Measurements from ENCODE around the gene TNFRSF25. TPM values are rescaled to one million over a fixed set of nuclear protein-coding genes. Genes with fewer than 3 reads are reported as not detected.

TNFRSF25 gene
- polyA plus RNA-seq, 1 donor from 2014 or later: 52.2 TPM

DNA sequence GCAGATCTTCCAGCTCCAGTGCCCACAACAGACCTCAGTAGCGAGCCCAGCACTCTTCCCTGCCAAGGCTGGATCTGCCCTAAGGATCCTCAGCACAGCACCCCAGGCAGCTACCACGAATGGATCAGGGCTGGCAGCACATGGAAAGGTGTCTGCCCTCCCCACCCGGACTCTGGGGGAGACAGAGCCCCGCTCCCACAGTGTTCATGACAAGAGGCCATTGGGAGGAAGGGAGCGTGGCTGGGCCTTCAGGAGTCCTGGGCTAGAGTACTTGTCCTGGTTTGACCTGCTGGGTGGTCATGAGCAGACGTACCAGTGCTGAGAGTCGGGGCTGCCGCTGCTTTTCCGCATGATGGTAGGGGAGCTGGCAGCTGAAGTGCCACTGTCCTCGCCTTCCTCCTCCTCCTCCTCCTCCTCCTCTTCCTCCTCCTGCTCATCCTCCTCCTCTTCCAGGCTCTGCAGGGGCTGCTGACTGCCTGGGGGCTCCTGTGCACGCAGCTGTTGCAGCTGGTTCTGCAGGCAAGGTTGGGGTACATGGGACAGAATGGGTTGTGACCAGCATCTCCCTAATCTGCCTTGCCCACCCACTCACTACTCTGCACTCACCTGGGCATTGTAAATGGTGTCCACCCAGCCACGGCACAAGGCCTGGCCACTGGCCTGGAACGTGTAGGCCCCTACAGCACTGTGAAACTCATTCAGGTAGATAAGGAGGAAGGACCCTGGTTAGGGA is 2.9 kb upstream of the TNFRSF25 start:
- no peaks in the 10 kb centered on the region for H3K36me3 ChIP-seq (ENCODE audit: insufficient read depth, low read length)
- no peaks in the 10 kb centered on the region for H4K20me1 ChIP-seq (ENCODE audit: insufficient read depth)
- H3K9me2 ChIP-seq (ENCODE audit: insufficient read depth, low read length): no peaks in the 10 kb centered on the region
- H3K27me3 ChIP-seq (ENCODE audit: insufficient read depth, low read depth, low read length): no peaks in the 10 kb centered on the region
- no peak overlapping the region for H3K27ac ChIP-seq (ENCODE audit: low read length)
- no peak overlapping the region for H2AFZ ChIP-seq (ENCODE audit: low read depth, low read length)
- no peak overlapping the region for H3K4me2 ChIP-seq (ENCODE audit: low read length)
- TF ChIP-seq RAD21 (conservative IDR thresholded peaks at IDR 0.05) (no peak), SMC3 (conservative IDR thresholded peaks at IDR 0.05; ENCODE audit: poor library complexity) (no peak), EP300 (conservative IDR thresholded peaks at IDR 0.05; ENCODE audit: poor library complexity, severe bottlenecking) (no peak), TAF1 (IDR thresholded peaks at IDR 0.05; ENCODE audit: low read depth) (no peak), MXI1 (conservative IDR thresholded peaks at IDR 0.05; ENCODE audit: poor library complexity, severe bottlenecking) (no peak), EZH2 (IDR thresholded peaks at IDR 0.05; ENCODE audit: borderline replicate concordance, insufficient read depth, low read length, poor library complexity, severe bottlenecking) (no peak), POLR2AphosphoS5 (IDR thresholded peaks at IDR 0.05) (no peak)
- TF ChIP-seq, protein P1, sequence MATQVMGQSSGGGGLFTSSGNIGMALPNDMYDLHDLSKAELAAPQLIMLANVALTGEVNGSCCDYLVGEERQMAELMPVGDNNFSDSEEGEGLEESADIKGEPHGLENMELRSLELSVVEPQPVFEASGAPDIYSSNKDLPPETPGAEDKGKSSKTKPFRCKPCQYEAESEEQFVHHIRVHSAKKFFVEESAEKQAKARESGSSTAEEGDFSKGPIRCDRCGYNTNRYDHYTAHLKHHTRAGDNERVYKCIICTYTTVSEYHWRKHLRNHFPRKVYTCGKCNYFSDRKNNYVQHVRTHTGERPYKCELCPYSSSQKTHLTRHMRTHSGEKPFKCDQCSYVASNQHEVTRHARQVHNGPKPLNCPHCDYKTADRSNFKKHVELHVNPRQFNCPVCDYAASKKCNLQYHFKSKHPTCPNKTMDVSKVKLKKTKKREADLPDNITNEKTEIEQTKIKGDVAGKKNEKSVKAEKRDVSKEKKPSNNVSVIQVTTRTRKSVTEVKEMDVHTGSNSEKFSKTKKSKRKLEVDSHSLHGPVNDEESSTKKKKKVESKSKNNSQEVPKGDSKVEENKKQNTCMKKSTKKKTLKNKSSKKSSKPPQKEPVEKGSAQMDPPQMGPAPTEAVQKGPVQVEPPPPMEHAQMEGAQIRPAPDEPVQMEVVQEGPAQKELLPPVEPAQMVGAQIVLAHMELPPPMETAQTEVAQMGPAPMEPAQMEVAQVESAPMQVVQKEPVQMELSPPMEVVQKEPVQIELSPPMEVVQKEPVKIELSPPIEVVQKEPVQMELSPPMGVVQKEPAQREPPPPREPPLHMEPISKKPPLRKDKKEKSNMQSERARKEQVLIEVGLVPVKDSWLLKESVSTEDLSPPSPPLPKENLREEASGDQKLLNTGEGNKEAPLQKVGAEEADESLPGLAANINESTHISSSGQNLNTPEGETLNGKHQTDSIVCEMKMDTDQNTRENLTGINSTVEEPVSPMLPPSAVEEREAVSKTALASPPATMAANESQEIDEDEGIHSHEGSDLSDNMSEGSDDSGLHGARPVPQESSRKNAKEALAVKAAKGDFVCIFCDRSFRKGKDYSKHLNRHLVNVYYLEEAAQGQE (IDR thresholded peaks at IDR 0.05; ENCODE audit: borderline replicate concordance): no peak
- TF ChIP-seq, protein P2, sequence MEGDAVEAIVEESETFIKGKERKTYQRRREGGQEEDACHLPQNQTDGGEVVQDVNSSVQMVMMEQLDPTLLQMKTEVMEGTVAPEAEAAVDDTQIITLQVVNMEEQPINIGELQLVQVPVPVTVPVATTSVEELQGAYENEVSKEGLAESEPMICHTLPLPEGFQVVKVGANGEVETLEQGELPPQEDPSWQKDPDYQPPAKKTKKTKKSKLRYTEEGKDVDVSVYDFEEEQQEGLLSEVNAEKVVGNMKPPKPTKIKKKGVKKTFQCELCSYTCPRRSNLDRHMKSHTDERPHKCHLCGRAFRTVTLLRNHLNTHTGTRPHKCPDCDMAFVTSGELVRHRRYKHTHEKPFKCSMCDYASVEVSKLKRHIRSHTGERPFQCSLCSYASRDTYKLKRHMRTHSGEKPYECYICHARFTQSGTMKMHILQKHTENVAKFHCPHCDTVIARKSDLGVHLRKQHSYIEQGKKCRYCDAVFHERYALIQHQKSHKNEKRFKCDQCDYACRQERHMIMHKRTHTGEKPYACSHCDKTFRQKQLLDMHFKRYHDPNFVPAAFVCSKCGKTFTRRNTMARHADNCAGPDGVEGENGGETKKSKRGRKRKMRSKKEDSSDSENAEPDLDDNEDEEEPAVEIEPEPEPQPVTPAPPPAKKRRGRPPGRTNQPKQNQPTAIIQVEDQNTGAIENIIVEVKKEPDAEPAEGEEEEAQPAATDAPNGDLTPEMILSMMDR (IDR thresholded peaks at IDR 0.05; ENCODE audit: poor library complexity, severe bottlenecking): no peak
- H3K9me3 ChIP-seq (ENCODE audit: low read length): no peaks in the 10 kb centered on the region
- H3K4me3 ChIP-seq (ENCODE audit: low read length): no peak overlapping the region
- no peaks in the 10 kb centered on the region for H3F3A ChIP-seq (ENCODE audit: insufficient read depth, low read length, poor library complexity, severe bottlenecking)
- no peaks in the 10 kb centered on the region for H3K79me2 ChIP-seq (replicated peaks; ENCODE audit: insufficient read depth, low read length)
- no peak overlapping the region for H3K9ac ChIP-seq (ENCODE audit: low read length)

DNA sequence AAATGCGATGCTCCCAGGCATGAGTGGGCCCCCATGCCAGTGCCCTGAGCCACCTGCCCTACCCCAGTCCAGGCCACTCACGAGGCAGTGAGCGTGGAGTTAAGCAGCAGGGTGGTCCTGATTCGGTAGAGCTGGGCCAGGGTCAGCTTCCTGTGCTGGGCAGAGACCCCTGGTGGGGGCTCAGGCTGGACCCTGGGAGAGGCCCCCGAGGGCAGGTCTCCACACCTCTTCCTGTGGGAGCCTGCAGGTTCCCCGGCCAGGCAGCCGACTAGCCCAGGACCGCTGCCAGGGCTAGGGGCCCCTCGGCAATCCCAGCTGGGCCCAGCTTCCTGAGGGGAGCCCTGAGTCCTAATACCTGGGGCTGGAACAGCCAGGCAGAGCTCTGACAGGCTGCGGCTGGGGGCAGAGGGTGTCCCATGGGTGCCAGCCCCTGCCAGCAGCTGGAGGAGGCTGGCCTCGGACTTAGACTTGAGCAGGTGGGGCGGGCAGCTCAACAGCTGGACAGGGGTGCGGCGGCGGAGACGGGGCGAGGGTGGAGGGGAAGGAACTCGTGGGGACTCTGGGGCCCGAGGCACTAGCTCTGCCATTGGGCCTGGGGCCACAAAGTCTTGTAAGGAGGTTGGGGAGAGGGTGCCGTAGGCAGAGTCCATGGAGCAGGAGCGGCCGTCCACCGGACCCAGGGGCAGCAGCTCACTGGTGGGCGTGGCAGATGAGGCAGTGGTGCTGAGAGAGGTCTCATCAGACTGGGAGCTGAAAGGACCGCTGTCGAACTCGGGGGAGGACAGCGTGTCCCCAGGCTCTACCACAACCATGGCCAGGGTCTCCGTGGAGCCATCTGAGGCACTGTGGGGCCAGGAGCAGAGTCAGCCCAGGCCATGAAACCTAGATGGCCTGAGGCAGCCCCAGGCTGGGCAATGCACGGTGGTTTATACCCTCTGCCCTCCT is 2.0 kb upstream of the TNFRSF25 start:
- no peak overlapping the region for H3K4me3 ChIP-seq (ENCODE audit: low read length)
- no peak overlapping the region for H3K9ac ChIP-seq (ENCODE audit: low read length)
- H3K9me2 ChIP-seq (ENCODE audit: insufficient read depth, low read length): no peaks in the 10 kb centered on the region
- no peaks in the 10 kb centered on the region for H3K36me3 ChIP-seq (ENCODE audit: insufficient read depth, low read length)
- no peaks in the 10 kb centered on the region for H3K9me3 ChIP-seq (ENCODE audit: low read length)
- no peaks in the 10 kb centered on the region for H4K20me1 ChIP-seq (ENCODE audit: insufficient read depth)
- H3F3A ChIP-seq (ENCODE audit: insufficient read depth, low read length, poor library complexity, severe bottlenecking): no peaks in the 10 kb centered on the region
- H3K27me3 ChIP-seq (ENCODE audit: insufficient read depth, low read depth, low read length): no peaks in the 10 kb centered on the region
- no peak for TF ChIP-seq EP300 (conservative IDR thresholded peaks at IDR 0.05; ENCODE audit: poor library complexity, severe bottlenecking)
- TF ChIP-seq EZH2 (IDR thresholded peaks at IDR 0.05; ENCODE audit: borderline replicate concordance, insufficient read depth, low read length, poor library complexity, severe bottlenecking): no peak
- TF ChIP-seq MXI1 (conservative IDR thresholded peaks at IDR 0.05; ENCODE audit: poor library complexity, severe bottlenecking): no peak
- no peak for TF ChIP-seq POLR2AphosphoS5 (IDR thresholded peaks at IDR 0.05)
- TF ChIP-seq, protein P2 (IDR thresholded peaks at IDR 0.05; ENCODE audit: poor library complexity, severe bottlenecking): no peak
- TF ChIP-seq TAF1 (IDR thresholded peaks at IDR 0.05; ENCODE audit: low read depth): no peak
- no peak for TF ChIP-seq RAD21 (conservative IDR thresholded peaks at IDR 0.05)
- TF ChIP-seq, protein P1 (IDR thresholded peaks at IDR 0.05; ENCODE audit: borderline replicate concordance): no peak
- no peak for TF ChIP-seq SMC3 (conservative IDR thresholded peaks at IDR 0.05; ENCODE audit: poor library complexity)
- no peaks in the 10 kb centered on the region for H3K79me2 ChIP-seq (replicated peaks; ENCODE audit: insufficient read depth, low read length)
- H2AFZ ChIP-seq (ENCODE audit: low read depth, low read length): no peak overlapping the region
- H3K27ac ChIP-seq (ENCODE audit: low read length): no peak overlapping the region
- no peak overlapping the region for H3K4me2 ChIP-seq (ENCODE audit: low read length)
